G401.6 (cell line): ENCODE results near the gene TMEM161A.
"Not testable (repeated sequence)": the region's sequence is repeated elsewhere in the genome, so short reads cannot be mapped to it uniquely, and the experiment has no call there.

ENCODE experiments used
- FAIRE-seq: peaks from 2 replicates; lab custom pipeline; 2012; peaks lifted over from hg19 to GRCh38; lab: Jason Lieb, UNC

The TMEM161A gene

GRCh38 chr19:19121371-19121770 lies 16.9 kb downstream of the TMEM161A start:
- no peak for FAIRE-seq

GRCh38 chr19:19120308-19121231 lies 17.7 kb downstream of the TMEM161A start:
- no peak for FAIRE-seq

GRCh38 chr19:19119325-19120237 lies 18.7 kb downstream of the TMEM161A start:
- FAIRE-seq = no peak

GRCh38 chr19:19115954-19116353 lies 22.3 kb downstream of the TMEM161A start:
- no peak for FAIRE-seq

GRCh38 chr19:19113040-19113626 lies 25.1 kb downstream of the TMEM161A start:
- no peak for FAIRE-seq

GRCh38 chr19:19111967-19112580 lies 26.2 kb downstream of the TMEM161A start:
- FAIRE-seq = no peak

GRCh38 chr19:19111136-19111835 lies 27.0 kb downstream of the TMEM161A start:
- no peak for FAIRE-seq

GRCh38 chr19:19110410-19111135 lies 27.7 kb downstream of the TMEM161A start:
- no peak for FAIRE-seq

- no peak for FAIRE-seq
These were observed 28.7 kb downstream of the TMEM161A start for GRCh38 chr19:19109601-19110000.

- FAIRE-seq = no peak
These were observed 30.6 kb downstream of the TMEM161A start for GRCh38 chr19:19107654-19108053.

- not testable (repeated sequence) for FAIRE-seq
These were observed 31.3 kb downstream of the TMEM161A start for GRCh38 chr19:19106938-19107337.

GRCh38 chr19:19106056-19106551 lies 32.2 kb downstream of the TMEM161A start:
- FAIRE-seq = no peak

GRCh38 chr19:19105365-19106055 lies 32.8 kb downstream of the TMEM161A start:
- no peak for FAIRE-seq

- FAIRE-seq = no peak
These were observed 35.1 kb downstream of the TMEM161A start for GRCh38 chr19:19103167-19103566.

- FAIRE-seq = not testable (repeated sequence)
These were observed 35.7 kb downstream of the TMEM161A start for GRCh38 chr19:19102566-19102965.

- FAIRE-seq = no peak
These were observed 36.7 kb downstream of the TMEM161A start for GRCh38 chr19:19101540-19101939.

GRCh38 chr19:19098703-19099632 lies 39.3 kb downstream of the TMEM161A start:
- FAIRE-seq = no peak

GRCh38 chr19:19098084-19098702 lies 40.1 kb downstream of the TMEM161A start:
- no peak for FAIRE-seq
